H1 (cell line): ENCODE results near the gene CERS3. TPM values are rescaled to one million over a fixed set of nuclear protein-coding genes. Genes with fewer than 3 reads are reported as not detected.

ENCODE experiments used
- CTCF ChIA-PET: fragments of 300-600 bp; sonication (Branson Sonifier 250); formaldehyde crosslinking; loops from one replicate; lab custom pipeline; 2021; ENCODE audit not compliant: partially characterized antibody; lab: Charles Lee
- POLR2A ChIA-PET: fragments of 300-600 bp; sonication (Branson Sonifier 250); formaldehyde crosslinking; loops from one replicate; lab custom pipeline; 2021; ENCODE audit warnings: inconsistent platforms; ENCODE audit not compliant: partially characterized antibody; lab: Charles Lee
- DNase-seq, 2 experiments: peaks; one replicate each; pipeline versions ENCODE4 v3.0.0 to v3.0.0-alpha.2; 2010 to 2022; ENCODE audit warnings: low spot score in 2 of 2, low read depth in 1 of 2, mixed read lengths in 1 of 2
- FAIRE-seq: peaks from 2 replicates; lab custom pipeline; 2011; peaks lifted over from hg19 to GRCh38; lab: Jason Lieb, UNC
- H2AFZ ChIP-seq: 2 replicates; pipeline ENCODE4 v1.8.1; 2012; ENCODE audit warnings: low read length, inconsistent platforms
- H2AK5ac ChIP-seq: 2 replicates; pipeline ENCODE4 v1.6.1; 2013; ENCODE audit warnings: low read depth, low read length
- H2BK120ac ChIP-seq: replicated peaks from 2 replicates; pipeline ENCODE3; 2013; ENCODE audit warnings: low read depth, low read length, inconsistent platforms
- H2BK12ac ChIP-seq: 2 replicates; pipeline ENCODE4 v1.6.1; 2013; ENCODE audit warnings: low read depth, low read length
- H2BK15ac ChIP-seq: 2 replicates; pipeline ENCODE4 v1.6.1; 2013; ENCODE audit warnings: low read length
- H2BK20ac ChIP-seq: 2 replicates; pipeline ENCODE4 v1.6.1; 2013; ENCODE audit warnings: low read length
- H2BK5ac ChIP-seq: 2 replicates; pipeline ENCODE4 v1.6.1; 2013; ENCODE audit warnings: low read depth, low read length
- H3K14ac ChIP-seq: 2 replicates; pipeline ENCODE4 v1.6.1; 2013; ENCODE audit warnings: inconsistent platforms; ENCODE audit not compliant: insufficient read length
- H3K18ac ChIP-seq: 2 replicates; pipeline ENCODE4 v1.6.1; 2013; ENCODE audit warnings: low read length; ENCODE audit errors: extremely low read depth
- H3K23ac ChIP-seq: 2 replicates; pipeline ENCODE4 v1.6.1; 2013; ENCODE audit warnings: inconsistent platforms; ENCODE audit not compliant: insufficient read length
- H3K23me2 ChIP-seq: 2 replicates; pipeline ENCODE4 v1.6.1; 2013; ENCODE audit warnings: low read depth, low read length
- H3K27ac ChIP-seq: 2 replicates; pipeline ENCODE4 v1.6.1; 2011; ENCODE audit warnings: low read depth, low read length, inconsistent platforms
- H3K27me3 ChIP-seq, 4 experiments: replicated peaks in 1 of 4; 1 replicate in 1 of 4; 2 replicates in 3 of 4; pipeline versions ENCODE4 v1.6.1 to v1.8.1; 2011 to 2013; ENCODE audit warnings: low read length in 3 of 4, mild to moderate bottlenecking in 3 of 4, inconsistent platforms in 2 of 4, mixed read lengths in 2 of 4, moderate library complexity in 1 of 4; ENCODE audit not compliant: control insufficient read depth in 3 of 4, insufficient read depth in 3 of 4; ENCODE audit errors: extremely low read depth in 1 of 4
- H3K36me3 ChIP-seq, 4 experiments: 2 replicates each; pipeline versions ENCODE4 v1.6.1 to v1.8.1; 2011 to 2013; ENCODE audit warnings: mild to moderate bottlenecking in 4 of 4, low read length in 3 of 4, moderate library complexity in 2 of 4, control low read depth in 1 of 4, inconsistent platforms in 1 of 4; ENCODE audit not compliant: insufficient read depth in 4 of 4, control insufficient read depth in 2 of 4
- H3K4ac ChIP-seq: replicated peaks from 2 replicates; pipeline ENCODE3; 2013; ENCODE audit warnings: low read length, low read depth, mixed read lengths, inconsistent platforms; ENCODE audit not compliant: insufficient read length
- H3K4me1 ChIP-seq, 4 experiments: replicated peaks in 1 of 4; 1 replicate in 1 of 4; 2 replicates in 3 of 4; pipeline versions ENCODE4 v1.6.1 to v1.8.1; 2011 to 2013; ENCODE audit warnings: low read length in 3 of 4, inconsistent platforms in 2 of 4, mixed read lengths in 1 of 4; ENCODE audit not compliant: insufficient read depth in 4 of 4, control insufficient read depth in 3 of 4
- H3K4me2 ChIP-seq, 2 experiments: 2 replicates each; pipeline versions ENCODE4 v1.6.1 to v1.8.1; 2011 to 2013; ENCODE audit warnings: low read depth in 2 of 2, low read length in 2 of 2, control low read depth in 1 of 2, inconsistent platforms in 1 of 2, mild to moderate bottlenecking in 1 of 2; ENCODE audit not compliant: insufficient read depth in 1 of 2
- H3K4me3 ChIP-seq, 4 experiments: fragments of 200-600, 300-600 bp in 1 of 4; sonication (generic), shearing (Covaris generic), sonication (Bioruptor Twin) in 1 of 4; 2 replicates each; pipeline versions ENCODE4 v1.5.1 to v1.8.1; 2011 to 2016; ENCODE audit warnings: low read length in 4 of 4, low read depth in 3 of 4, control low read depth in 2 of 4, inconsistent platforms in 2 of 4, mild to moderate bottlenecking in 2 of 4, mixed read lengths in 1 of 4, moderate library complexity in 1 of 4; ENCODE audit not compliant: insufficient read depth in 2 of 4; ENCODE audit errors: extremely low read depth in 1 of 4
- H3K56ac ChIP-seq: replicated peaks from 2 replicates; pipeline ENCODE3; 2013; ENCODE audit warnings: low read depth, mild to moderate bottlenecking, mixed read lengths, low read length, inconsistent platforms; ENCODE audit not compliant: insufficient read length
- H3K79me1 ChIP-seq: 2 replicates; pipeline ENCODE4 v1.6.1; 2013; ENCODE audit warnings: low read depth, low read length, control low read depth
- H3K79me2 ChIP-seq, 2 experiments: 2 replicates each; pipeline versions ENCODE4 v1.6.1 to v1.8.1; 2012 to 2013; ENCODE audit warnings: low read length in 2 of 2, mild to moderate bottlenecking in 2 of 2, inconsistent platforms in 1 of 2; ENCODE audit not compliant: insufficient read depth in 2 of 2, control insufficient read depth in 1 of 2
- H3K9ac ChIP-seq, 4 experiments: replicated peaks in 1 of 4; 1 replicate in 1 of 4; 2 replicates in 3 of 4; pipeline versions ENCODE4 v1.6.1 to v1.8.1; 2011 to 2013; ENCODE audit warnings: low read depth in 3 of 4, low read length in 3 of 4, control low read depth in 2 of 4, mild to moderate bottlenecking in 2 of 4, moderate library complexity in 2 of 4, inconsistent platforms in 1 of 4; ENCODE audit errors: extremely low read depth in 1 of 4
- H3K9me3 ChIP-seq, 2 experiments: 2 replicates each; pipeline versions ENCODE4 v1.6.1 to v1.8.1; 2012 to 2013; ENCODE audit warnings: mild to moderate bottlenecking in 2 of 2, moderate library complexity in 2 of 2, control low read depth in 1 of 2, inconsistent platforms in 1 of 2, low read depth in 1 of 2, low read length in 1 of 2, mixed read lengths in 1 of 2; ENCODE audit not compliant: insufficient read depth in 2 of 2
- H4K20me1 ChIP-seq, 2 experiments: replicated peaks in 1 of 2; 2 replicates each; pipeline versions ENCODE3 to v1.8.1; 2011 to 2013; ENCODE audit warnings: inconsistent platforms in 2 of 2, low read length in 2 of 2, mild to moderate bottlenecking in 1 of 2; ENCODE audit not compliant: insufficient read depth in 2 of 2, control insufficient read depth in 1 of 2
- H4K5ac ChIP-seq: 2 replicates; pipeline ENCODE4 v1.6.1; 2013; ENCODE audit warnings: low read length, low read depth, mixed read lengths, inconsistent platforms; ENCODE audit not compliant: insufficient read length
- H4K8ac ChIP-seq: 2 replicates; pipeline ENCODE4 v1.8.0; 2013; ENCODE audit warnings: mild to moderate bottlenecking, moderate library complexity, low read length, inconsistent platforms; ENCODE audit not compliant: insufficient read depth; ENCODE audit errors: extremely low read depth
- H4K91ac ChIP-seq: replicated peaks from 2 replicates; pipeline ENCODE3; 2013; ENCODE audit warnings: low read length, mixed read lengths, inconsistent platforms; ENCODE audit not compliant: insufficient read length
- HDAC2 ChIP-seq, 2 experiments: fragments of 300-600 bp in 1 of 2; sonication (generic) in 1 of 2; IDR thresholded peaks; 2 replicates each; pipeline ENCODE4 v1.6.1; 2011 to 2012; ENCODE audit warnings: low read depth in 2 of 2, low read length in 2 of 2, mild to moderate bottlenecking in 2 of 2, moderate library complexity in 2 of 2, borderline replicate concordance in 1 of 2, inconsistent platforms in 1 of 2
- TBP ChIP-seq: IDR thresholded peaks from 2 replicates; pipeline ENCODE4 v1.6.1; 2011; ENCODE audit warnings: low read depth, low read length, improper control_type of control experiment
- whole genome bisulfite sequencing, 2 experiments: shearing (Covaris generic) in 1 of 2; methylation state at CpG; one replicate each; pipeline versions ENCODE4 v1.1.6 to v1.1.7; 2013 to 2015; ENCODE audit warnings: low lambda C conversion rate in 2 of 2, mixed read lengths in 2 of 2, inconsistent platforms in 1 of 2, low coverage in 1 of 2, missing lambda C conversion rate in 1 of 2; ENCODE audit not compliant: insufficient replicate concordance in 2 of 2, insufficient coverage in 1 of 2, insufficient read length in 1 of 2; ENCODE audit errors: extremely low coverage in 1 of 2, missing lambda C conversion rate in 1 of 2; 5-methylcytosine and 5-hydroxymethylcytosine counted together
- polyA plus RNA-seq, 7 experiments: library from polyadenylated mRNA; depleted of rRNA in 3 of 7; stranded (reverse) in 5 of 7; unstranded in 2 of 7; fragments of >200 nt in 5 of 7; fragments of 200-250 nt in 2 of 7; gene quantifications; 1 replicate in 5 of 7; 2 replicates in 1 of 7; 4 replicates in 1 of 7; pipeline versions ENCODE4 v1.2.1 to v1.2.3, GENCODE V29; 2011 to 2013; ENCODE audit warnings: missing spikeins in 2 of 7, mixed read lengths in 2 of 7
- total RNA-seq: library from RNA; stranded (reverse); fragmentation: NEBNext Ultra II Directional; extraction: Animal tissue kit (Norgen Biotek cat#: 25700); gene quantifications from 2 replicates; pipeline ENCODE4 v1.2.1, GENCODE V29; 2021

The CERS3 gene
- total and polyA plus RNA-seq, 2 of the 8 experiments (the other 6 are each of a cell fraction or from before 2014, with no cell fraction given): 0.62 TPM; not detected in 1

DNA sequence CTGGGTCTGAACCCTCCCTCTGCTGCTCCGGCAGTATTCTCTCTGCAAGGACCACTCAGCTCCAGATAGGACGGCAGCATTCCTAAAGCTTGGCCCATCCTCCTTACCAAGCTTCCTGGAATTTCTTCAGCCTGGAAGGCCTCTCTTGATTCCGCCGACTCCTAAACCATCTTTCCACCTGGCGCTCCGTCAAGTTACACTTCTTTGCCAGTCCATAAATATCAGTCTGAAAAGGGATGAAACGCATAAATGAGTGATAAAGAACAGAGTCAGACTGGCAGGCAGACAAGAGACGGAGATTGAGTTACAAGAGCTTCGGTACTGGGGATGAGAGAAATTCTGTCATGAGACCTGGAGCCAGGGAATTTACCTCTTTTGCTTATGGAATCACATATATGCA is 44.3 kb downstream of the CERS3 start:
- H3K36me3 ChIP-seq: no peaks in the 10 kb centered on the region
- ChIA-PET CTCF (interaction anchor here (0.7 kb wide), 1 partner anchor 134 kb away, joined by 3 read pairs; no protein-coding TSS in a partner anchor), POLR2A (no interaction called here)
- no peak overlapping the region for H3K18ac ChIP-seq
- 95% methylated on average over 9 of the region's 9 CpGs; no CpG with 5 or more reads in 1 of the 2 experiments for WGBS, 2 experiments
- H4K91ac ChIP-seq: no peak overlapping the region
- H2BK5ac ChIP-seq: no peak overlapping the region
- no peak overlapping the region for H3K4ac ChIP-seq
- H2AFZ ChIP-seq: no peak overlapping the region
- H3K23ac ChIP-seq: no peak overlapping the region
- H3K9me3 ChIP-seq: peaks cover 44 to 47% of the 10 kb centered on the region in 2 experiments; a peak in 3 of 4 replicates
- no peak for DNase-seq
- no peak overlapping the region for H2AK5ac ChIP-seq
- H3K14ac ChIP-seq: no peak overlapping the region
- H3K23me2 ChIP-seq: no peaks in the 10 kb centered on the region
- no peak for FAIRE-seq
- H3K4me2 ChIP-seq: no peak overlapping the region
- no peak overlapping the region for H2BK120ac ChIP-seq
- no peak overlapping the region for H3K4me3 ChIP-seq
- no peak for TF ChIP-seq HDAC2 (IDR thresholded peaks at IDR 0.05; ENCODE audit: borderline replicate concordance in 1 of 2, low read depth in 2 of 2, low read length in 2 of 2)
- no peak for TF ChIP-seq TBP
- H3K79me1 ChIP-seq: no peaks in the 10 kb centered on the region
- H3K27ac ChIP-seq: no peak overlapping the region
- no peaks in the 10 kb centered on the region for H3K27me3 ChIP-seq
- H3K79me2 ChIP-seq: no peaks in the 10 kb centered on the region
- no peak overlapping the region for H4K5ac ChIP-seq
- H4K8ac ChIP-seq: no peak overlapping the region
- no peak overlapping the region for H2BK20ac ChIP-seq
- no peaks in the 10 kb centered on the region for H3K4me1 ChIP-seq
- no peak overlapping the region for H3K56ac ChIP-seq
- no peak overlapping the region for H2BK15ac ChIP-seq
- H4K20me1 ChIP-seq: no peaks in the 10 kb centered on the region
- H3K9ac ChIP-seq: no peak overlapping the region
- H2BK12ac ChIP-seq: no peak overlapping the region
